ENCODE results near the gene CUL3.

The CUL3 gene

GRCh38 chr2:224436634-224437033 is 148.5 kb downstream of the CUL3 start:
- Histone ChIP-seq H3K36me3 (ENCODE audit: control insufficient read depth in 1 of 2, insufficient read depth in 2 of 2, low read length in 2 of 2) (no peaks in the 10 kb centered on the region), H3K4me3 (ENCODE audit: low read depth in 1 of 2, low read length in 2 of 2) (no peak overlapping the region), H3K9me3 (ENCODE audit: control insufficient read depth in 1 of 2, low read length in 2 of 2) (no peaks in the 10 kb centered on the region), H3K27ac (ENCODE audit: low read length) (no peak overlapping the region), H3K4me1 (ENCODE audit: control insufficient read depth in 1 of 2, insufficient read depth in 2 of 2, low read length in 2 of 2) (no peaks in the 10 kb centered on the region), H3K27me3 (ENCODE audit: low read depth, low read length) (no peaks in the 10 kb centered on the region)

- Histone ChIP-seq H3K27me3 (ENCODE audit: low read depth, low read length) (no peaks in the 10 kb centered on the region), H3K9me3 (ENCODE audit: control insufficient read depth in 1 of 2, low read length in 2 of 2) (no peaks in the 10 kb centered on the region), H3K4me3 (ENCODE audit: low read depth in 1 of 2, low read length in 2 of 2) (no peak overlapping the region), H3K4me1 (ENCODE audit: control insufficient read depth in 1 of 2, insufficient read depth in 2 of 2, low read length in 2 of 2) (no peaks in the 10 kb centered on the region), H3K36me3 (ENCODE audit: control insufficient read depth in 1 of 2, insufficient read depth in 2 of 2, low read length in 2 of 2) (no peaks in the 10 kb centered on the region), H3K27ac (ENCODE audit: low read length) (no peak overlapping the region)
These were observed 150.5 kb downstream of the CUL3 start for GRCh38 chr2:224434618-224435017.

- H3K4me3 ChIP-seq (ENCODE audit: low read depth in 1 of 2, low read length in 2 of 2): no peak overlapping the region
- no peak overlapping the region for H3K27ac ChIP-seq (ENCODE audit: low read length)
- H3K36me3 ChIP-seq (ENCODE audit: control insufficient read depth in 1 of 2, insufficient read depth in 2 of 2, low read length in 2 of 2): no peaks in the 10 kb centered on the region
- H3K4me1 ChIP-seq (ENCODE audit: control insufficient read depth in 1 of 2, insufficient read depth in 2 of 2, low read length in 2 of 2): no peaks in the 10 kb centered on the region
- no peaks in the 10 kb centered on the region for H3K27me3 ChIP-seq (ENCODE audit: low read depth, low read length)
- H3K9me3 ChIP-seq (ENCODE audit: control insufficient read depth in 1 of 2, low read length in 2 of 2): no peaks in the 10 kb centered on the region
These were observed 151.7 kb downstream of the CUL3 start for GRCh38 chr2:224433442-224433841.

- no peaks in the 10 kb centered on the region for H3K36me3 ChIP-seq (ENCODE audit: control insufficient read depth in 1 of 2, insufficient read depth in 2 of 2, low read length in 2 of 2)
- no peaks in the 10 kb centered on the region for H3K9me3 ChIP-seq (ENCODE audit: control insufficient read depth in 1 of 2, low read length in 2 of 2)
- no peaks in the 10 kb centered on the region for H3K4me1 ChIP-seq (ENCODE audit: control insufficient read depth in 1 of 2, insufficient read depth in 2 of 2, low read length in 2 of 2)
- no peaks in the 10 kb centered on the region for H3K27me3 ChIP-seq (ENCODE audit: low read depth, low read length)
- no peak overlapping the region for H3K4me3 ChIP-seq (ENCODE audit: low read depth in 1 of 2, low read length in 2 of 2)
- H3K27ac ChIP-seq (ENCODE audit: low read length): no peak overlapping the region
These were observed 153.1 kb downstream of the CUL3 start for GRCh38 chr2:224432003-224432579.

- H3K27me3 ChIP-seq (ENCODE audit: low read depth, low read length): no peaks in the 10 kb centered on the region
- H3K36me3 ChIP-seq (ENCODE audit: control insufficient read depth in 1 of 2, insufficient read depth in 2 of 2, low read length in 2 of 2): no peaks in the 10 kb centered on the region
- H3K4me1 ChIP-seq (ENCODE audit: control insufficient read depth in 1 of 2, insufficient read depth in 2 of 2, low read length in 2 of 2): no peaks in the 10 kb centered on the region
- no peak overlapping the region for H3K27ac ChIP-seq (ENCODE audit: low read length)
- H3K9me3 ChIP-seq (ENCODE audit: control insufficient read depth in 1 of 2, low read length in 2 of 2): no peaks in the 10 kb centered on the region
- no peak overlapping the region for H3K4me3 ChIP-seq (ENCODE audit: low read depth in 1 of 2, low read length in 2 of 2)
These were observed 155.7 kb downstream of the CUL3 start for GRCh38 chr2:224429441-224429810.

GRCh38 chr2:224428787-224429440 is 156.2 kb downstream of the CUL3 start:
- H3K4me1 ChIP-seq (ENCODE audit: control insufficient read depth in 1 of 2, insufficient read depth in 2 of 2, low read length in 2 of 2): no peaks in the 10 kb centered on the region
- no peaks in the 10 kb centered on the region for H3K9me3 ChIP-seq (ENCODE audit: control insufficient read depth in 1 of 2, low read length in 2 of 2)
- no peaks in the 10 kb centered on the region for H3K36me3 ChIP-seq (ENCODE audit: control insufficient read depth in 1 of 2, insufficient read depth in 2 of 2, low read length in 2 of 2)
- H3K4me3 ChIP-seq (ENCODE audit: low read depth in 1 of 2, low read length in 2 of 2): no peak overlapping the region
- no peak overlapping the region for H3K27ac ChIP-seq (ENCODE audit: low read length)
- H3K27me3 ChIP-seq (ENCODE audit: low read depth, low read length): no peaks in the 10 kb centered on the region

- H3K27ac ChIP-seq (ENCODE audit: low read length): no peak overlapping the region
- no peaks in the 10 kb centered on the region for H3K27me3 ChIP-seq (ENCODE audit: low read depth, low read length)
- no peaks in the 10 kb centered on the region for H3K4me1 ChIP-seq (ENCODE audit: control insufficient read depth in 1 of 2, insufficient read depth in 2 of 2, low read length in 2 of 2)
- H3K4me3 ChIP-seq (ENCODE audit: low read depth in 1 of 2, low read length in 2 of 2): no peak overlapping the region
- H3K36me3 ChIP-seq (ENCODE audit: control insufficient read depth in 1 of 2, insufficient read depth in 2 of 2, low read length in 2 of 2): no peaks in the 10 kb centered on the region
- H3K9me3 ChIP-seq (ENCODE audit: control insufficient read depth in 1 of 2, low read length in 2 of 2): no peaks in the 10 kb centered on the region
These were observed 157.7 kb downstream of the CUL3 start for GRCh38 chr2:224427471-224427870.

- no peak overlapping the region for H3K4me3 ChIP-seq (ENCODE audit: low read depth in 1 of 2, low read length in 2 of 2)
- no peak overlapping the region for H3K27ac ChIP-seq (ENCODE audit: low read length)
- no peaks in the 10 kb centered on the region for H3K9me3 ChIP-seq (ENCODE audit: control insufficient read depth in 1 of 2, low read length in 2 of 2)
- H3K4me1 ChIP-seq (ENCODE audit: control insufficient read depth in 1 of 2, insufficient read depth in 2 of 2, low read length in 2 of 2): no peaks in the 10 kb centered on the region
- H3K36me3 ChIP-seq (ENCODE audit: control insufficient read depth in 1 of 2, insufficient read depth in 2 of 2, low read length in 2 of 2): no peaks in the 10 kb centered on the region
- no peaks in the 10 kb centered on the region for H3K27me3 ChIP-seq (ENCODE audit: low read depth, low read length)
These were observed 158.5 kb downstream of the CUL3 start for GRCh38 chr2:224426656-224427055.

- no peaks in the 10 kb centered on the region for H3K27me3 ChIP-seq (ENCODE audit: low read depth, low read length)
- H3K4me3 ChIP-seq (ENCODE audit: low read depth in 1 of 2, low read length in 2 of 2): no peak overlapping the region
- H3K9me3 ChIP-seq (ENCODE audit: control insufficient read depth in 1 of 2, low read length in 2 of 2): no peaks in the 10 kb centered on the region
- no peaks in the 10 kb centered on the region for H3K4me1 ChIP-seq (ENCODE audit: control insufficient read depth in 1 of 2, insufficient read depth in 2 of 2, low read length in 2 of 2)
- no peak overlapping the region for H3K27ac ChIP-seq (ENCODE audit: low read length)
- H3K36me3 ChIP-seq (ENCODE audit: control insufficient read depth in 1 of 2, insufficient read depth in 2 of 2, low read length in 2 of 2): no peaks in the 10 kb centered on the region
These were observed 164.1 kb downstream of the CUL3 start for GRCh38 chr2:224421065-224421464.

Measured in muscle layer of duodenum (tissue), 2 donors.